Measurements from ENCODE around the gene TANC2. TPM values are rescaled to one million over a fixed set of nuclear protein-coding genes. Genes with fewer than 3 reads are reported as not detected.
A peak's percentile ranks its signal among the peaks of the same experiment; 100 is the strongest.

Gene TANC2
- total RNA-seq, 1 donor, result 48.9 TPM

GRCh38 chr17:62921817-62922216 is 44.2 kb upstream of the TANC2 start:
- no peaks in the 10 kb centered on the region for H3K9me3 ChIP-seq (ENCODE audit: low read depth, low read length)
- no peak overlapping the region for H3K4me3 ChIP-seq (ENCODE audit: insufficient read depth, low read length)
- no peaks in the 10 kb centered on the region for H3K36me3 ChIP-seq (ENCODE audit: insufficient read depth, low read length)
- H2AFZ ChIP-seq (ENCODE audit: low read length), result no peak overlapping the region
- no peaks in the 10 kb centered on the region for H4K20me1 ChIP-seq (ENCODE audit: insufficient read depth, low read length)
- no peak for TF ChIP-seq CTCF (IDR thresholded peaks at IDR 0.05; ENCODE audit: extremely low read depth, low read depth, low read length)
- no peak overlapping the region for H3K4me2 ChIP-seq (ENCODE audit: insufficient read depth, low read length)
- peaks cover 8% of the 10 kb centered on the region for H3K4me1 ChIP-seq (ENCODE audit: insufficient read depth, low read length)
- H3K79me2 ChIP-seq (ENCODE audit: insufficient read depth, low read length), result no peaks in the 10 kb centered on the region
- no peak overlapping the region for H3K27ac ChIP-seq (ENCODE audit: low read depth, low read length)
- DNase-seq (ENCODE audit: insufficient read length, low spot score, missing footprints), result no peak
- H3K27me3 ChIP-seq (ENCODE audit: insufficient read depth, low read length), result no peaks in the 10 kb centered on the region

GRCh38 chr17:62923258-62924150 is 42.5 kb upstream of the TANC2 start:
- no peak for DNase-seq (ENCODE audit: insufficient read length, low spot score, missing footprints)
- H3K4me2 ChIP-seq (ENCODE audit: insufficient read depth, low read length), result no peak overlapping the region
- TF ChIP-seq CTCF (IDR thresholded peaks at IDR 0.05; ENCODE audit: extremely low read depth, low read depth, low read length), result no peak
- H3K4me1 ChIP-seq (ENCODE audit: insufficient read depth, low read length), result peaks cover 3% of the 10 kb centered on the region
- H3K9me3 ChIP-seq (ENCODE audit: low read depth, low read length), result no peaks in the 10 kb centered on the region
- H3K36me3 ChIP-seq (ENCODE audit: insufficient read depth, low read length), result no peaks in the 10 kb centered on the region
- H4K20me1 ChIP-seq (ENCODE audit: insufficient read depth, low read length), result no peaks in the 10 kb centered on the region
- H3K27ac ChIP-seq (ENCODE audit: low read depth, low read length), result no peak overlapping the region
- H3K4me3 ChIP-seq (ENCODE audit: insufficient read depth, low read length), result no peak overlapping the region
- no peaks in the 10 kb centered on the region for H3K27me3 ChIP-seq (ENCODE audit: insufficient read depth, low read length)
- H3K79me2 ChIP-seq (ENCODE audit: insufficient read depth, low read length), result no peaks in the 10 kb centered on the region
- no peak overlapping the region for H2AFZ ChIP-seq (ENCODE audit: low read length)

- Histone ChIP-seq H3K36me3 (ENCODE audit: insufficient read depth, low read length) (no peaks in the 10 kb centered on the region), H3K27ac (ENCODE audit: low read depth, low read length) (no peak overlapping the region), H4K20me1 (ENCODE audit: insufficient read depth, low read length) (no peaks in the 10 kb centered on the region), H3K27me3 (ENCODE audit: insufficient read depth, low read length) (no peaks in the 10 kb centered on the region), H3K4me3 (ENCODE audit: insufficient read depth, low read length) (no peak overlapping the region), H3K9me3 (ENCODE audit: low read depth, low read length) (no peaks in the 10 kb centered on the region), H3K4me1 (ENCODE audit: insufficient read depth, low read length) (peaks cover 3% of the 10 kb centered on the region), H3K79me2 (ENCODE audit: insufficient read depth, low read length) (no peaks in the 10 kb centered on the region), H3K4me2 (ENCODE audit: insufficient read depth, low read length) (no peak overlapping the region), H2AFZ (ENCODE audit: low read length) (peak overlapping the region; percentile 37)
- no peak for DNase-seq (ENCODE audit: insufficient read length, low spot score, missing footprints)
- no peak for TF ChIP-seq CTCF (IDR thresholded peaks at IDR 0.05; ENCODE audit: extremely low read depth, low read depth, low read length)
Observed at GRCh38 chr17:62925267-62925836, 40.7 kb upstream of the TANC2 start.

GRCh38 chr17:62927083-62927482 is 39.0 kb upstream of the TANC2 start:
- H3K36me3 ChIP-seq (ENCODE audit: insufficient read depth, low read length), result no peaks in the 10 kb centered on the region
- DNase-seq (ENCODE audit: insufficient read length, low spot score, missing footprints), result no peak

More at GRCh38 chr17:62927083-62927482, 39.0 kb upstream of the TANC2 start:
- H2AFZ ChIP-seq (ENCODE audit: low read length), result no peak overlapping the region
- peaks cover 5% of the 10 kb centered on the region for H3K4me1 ChIP-seq (ENCODE audit: insufficient read depth, low read length)
- no peaks in the 10 kb centered on the region for H3K79me2 ChIP-seq (ENCODE audit: insufficient read depth, low read length)
- no peaks in the 10 kb centered on the region for H3K27me3 ChIP-seq (ENCODE audit: insufficient read depth, low read length)
- no peaks in the 10 kb centered on the region for H4K20me1 ChIP-seq (ENCODE audit: insufficient read depth, low read length)
- TF ChIP-seq CTCF (IDR thresholded peaks at IDR 0.05; ENCODE audit: extremely low read depth, low read depth, low read length), result no peak
- H3K9me3 ChIP-seq (ENCODE audit: low read depth, low read length), result no peaks in the 10 kb centered on the region
- H3K4me2 ChIP-seq (ENCODE audit: insufficient read depth, low read length), result no peak overlapping the region
- no peak overlapping the region for H3K4me3 ChIP-seq (ENCODE audit: insufficient read depth, low read length)
- no peak overlapping the region for H3K27ac ChIP-seq (ENCODE audit: low read depth, low read length)
